ENCODE data around the gene ALDH8A1. TPM values are rescaled to one million over a fixed set of nuclear protein-coding genes. Genes with fewer than 3 reads are reported as not detected.
A peak's percentile ranks its signal among the peaks of the same experiment; 100 is the strongest.

ALDH8A1 gene
- total RNA-seq, 1 experiment from 2014 or later: not detected

DNA sequence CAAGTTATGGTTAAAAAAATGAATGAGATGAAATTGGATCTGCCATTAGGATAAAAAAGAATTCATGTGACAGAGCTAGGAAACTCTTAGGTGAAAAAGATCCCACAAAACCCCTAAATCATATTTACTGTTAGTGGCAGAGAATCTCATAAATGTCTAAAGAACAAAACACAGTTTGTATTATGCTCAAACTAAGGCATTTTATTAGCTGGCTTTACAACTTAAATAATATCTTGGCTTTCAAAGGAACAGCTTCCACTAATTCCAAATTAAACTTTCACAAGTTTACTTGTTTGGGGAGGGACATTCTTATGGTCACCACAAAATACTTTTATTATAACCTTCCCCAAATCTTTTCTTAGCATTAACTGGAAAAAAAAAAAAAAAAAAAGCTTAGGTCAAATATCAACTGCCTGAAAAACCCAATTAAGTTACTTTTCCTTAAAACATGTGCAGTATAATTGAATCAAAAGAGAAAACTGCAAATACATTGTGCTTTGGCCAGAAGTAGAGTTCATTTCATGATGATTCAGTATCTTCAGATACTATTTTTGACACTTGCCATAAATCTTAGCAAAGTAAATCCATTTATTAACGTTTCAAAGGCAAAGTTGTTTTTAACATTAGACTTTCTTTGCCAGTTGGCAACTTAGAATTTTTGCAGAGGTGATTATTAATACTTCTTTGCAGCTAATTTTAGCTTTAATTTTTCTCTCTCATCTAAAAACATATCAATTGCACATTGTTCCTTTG lies 14.7 kb upstream of the ALDH8A1 start:
- DNase-seq (ENCODE audit: low read depth, low spot score) (no peak), ATAC-seq (no peak)
- CTCF ChIA-PET: interaction anchor here (0.5 kb wide), 1 partner anchor 142 kb away, joined by 3 read pairs; no protein-coding TSS in a partner anchor
- no peaks in the 10 kb centered on the region for H3K4me1 ChIP-seq (ENCODE audit: control insufficient read depth, insufficient read depth, low read length)
- no peak overlapping the region for H3K4me3 ChIP-seq (ENCODE audit: low read depth in 2 of 2, low read length in 2 of 2)
- intact Hi-C loops (cut with micrococcal nuclease; ENCODE audit: unreplicated experiment): no loop called here
- H3K27me3 ChIP-seq (ENCODE audit: control insufficient read depth, insufficient read depth, low read length): no peaks in the 10 kb centered on the region
- H3K27ac ChIP-seq (ENCODE audit: low read length): no peak overlapping the region
- H3K36me3 ChIP-seq (ENCODE audit: control insufficient read depth, insufficient read depth, low read length): peaks cover 28% of the 10 kb centered on the region
- TSS peak; percentile 39 for BruUV-seq (replicated peaks)
- TF ChIP-seq SIN3A (IDR thresholded peaks at IDR 0.05; ENCODE audit: borderline replicate concordance, insufficient read depth, low read depth, low read length): no peak
- TF ChIP-seq POLR2AphosphoS5 (IDR thresholded peaks at IDR 0.05; ENCODE audit: low read depth, low read length): no peak
- no peak for TF ChIP-seq REST (IDR thresholded peaks at IDR 0.05; ENCODE audit: insufficient read depth in 1 of 2, low read depth in 2 of 2, low read length in 1 of 2)
- TF ChIP-seq TCF7L2 (IDR thresholded peaks at IDR 0.05; ENCODE audit: low read depth, low read length): peak; percentile 55; the same call in 1 of the 2 replicates
- no peak for TF ChIP-seq CTCF (IDR thresholded peaks at IDR 0.05)
- in situ Hi-C loops (cut with HindIII; ENCODE audit: low pct_unique_long_range_greater_than_20kb, low sequenced_read_pairs): no loop called here
- POLR2A ChIA-PET: no interaction called here
- peaks cover 6% of the 10 kb centered on the region; the same call in 1 of the 2 replicates for H3K9me3 ChIP-seq (ENCODE audit: control insufficient read depth, insufficient read depth, low read depth, low read length)

GRCh38 chr6:134962421-134962820 lies 12.5 kb upstream of the ALDH8A1 start:
- no peak overlapping the region for H3K4me3 ChIP-seq (ENCODE audit: low read depth in 2 of 2, low read length in 2 of 2)
- ATAC-seq: no peak
- CTCF ChIA-PET: no interaction called here
- peaks cover 28% of the 10 kb centered on the region for H3K36me3 ChIP-seq (ENCODE audit: control insufficient read depth, insufficient read depth, low read length)
- POLR2A ChIA-PET: no interaction called here
- intact Hi-C loops (cut with micrococcal nuclease; ENCODE audit: unreplicated experiment) (no loop called here), in situ Hi-C loops (cut with HindIII; ENCODE audit: low pct_unique_long_range_greater_than_20kb, low sequenced_read_pairs) (no loop called here)
- no TSS peak for BruUV-seq (replicated peaks)
- no peak overlapping the region for H3K27ac ChIP-seq (ENCODE audit: low read length)
- peaks cover 6% of the 10 kb centered on the region; the same call in 1 of the 2 replicates for H3K9me3 ChIP-seq (ENCODE audit: control insufficient read depth, insufficient read depth, low read depth, low read length)
- no peaks in the 10 kb centered on the region for H3K4me1 ChIP-seq (ENCODE audit: control insufficient read depth, insufficient read depth, low read length)
- H3K27me3 ChIP-seq (ENCODE audit: control insufficient read depth, insufficient read depth, low read length): no peaks in the 10 kb centered on the region
- TF ChIP-seq REST (IDR thresholded peaks at IDR 0.05; ENCODE audit: insufficient read depth in 1 of 2, low read depth in 2 of 2, low read length in 1 of 2) (no peak), SIN3A (IDR thresholded peaks at IDR 0.05; ENCODE audit: borderline replicate concordance, insufficient read depth, low read depth, low read length) (no peak), POLR2AphosphoS5 (IDR thresholded peaks at IDR 0.05; ENCODE audit: low read depth, low read length) (no peak)
- no peak for DNase-seq (ENCODE audit: low read depth, low spot score)
